GM08714 (cell line): ENCODE measurements around the gene TRAF1.

Source experiments
- H3K4me3 ChIP-seq: fragments of 200-500 bp; sonication (Bioruptor generic); 2 replicates; pipeline ENCODE4 v1.5.1; 2014; ENCODE audit warnings: mild to moderate bottlenecking, low read length, inconsistent platforms
- ZNF274 ChIP-seq: IDR thresholded peaks from 2 replicates; pipeline ENCODE4 v1.6.1; 2012; ENCODE audit warnings: mild to moderate bottlenecking, low read depth, low read length

The TRAF1 gene

DNA sequence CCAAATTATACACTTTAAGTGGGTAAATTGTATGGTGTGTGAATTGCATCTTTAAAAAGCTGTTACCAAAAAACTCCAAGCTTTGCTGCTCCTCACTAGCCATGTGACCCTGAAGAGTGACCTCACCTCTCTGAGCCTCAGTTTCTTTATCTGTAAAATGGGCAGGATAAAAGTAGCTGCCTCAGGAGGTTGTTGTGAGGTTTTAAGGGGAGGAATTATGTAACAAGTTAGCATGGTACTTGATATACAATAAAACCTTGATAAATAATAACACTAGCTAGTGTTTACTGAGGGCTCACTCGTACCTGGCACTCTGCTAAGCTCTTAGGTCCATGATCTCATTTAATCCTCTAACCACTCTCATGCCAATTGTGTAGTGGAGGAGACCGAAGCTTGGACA lies 30.6 kb downstream of the TRAF1 start:
- no peak for TF ChIP-seq ZNF274
- H3K4me3 ChIP-seq: no peak overlapping the region

GRCh38 chr9:120894321-120895148 lies 32.1 kb downstream of the TRAF1 start:
- TF ChIP-seq ZNF274: no peak
- H3K4me3 ChIP-seq: no peak overlapping the region

- no peak overlapping the region for H3K4me3 ChIP-seq
- TF ChIP-seq ZNF274: no peak
Observed at GRCh38 chr9:120893611-120894307, 32.8 kb downstream of the TRAF1 start.

GRCh38 chr9:120892748-120893610 lies 33.6 kb downstream of the TRAF1 start:
- no peak for TF ChIP-seq ZNF274
- no peak overlapping the region for H3K4me3 ChIP-seq

DNA sequence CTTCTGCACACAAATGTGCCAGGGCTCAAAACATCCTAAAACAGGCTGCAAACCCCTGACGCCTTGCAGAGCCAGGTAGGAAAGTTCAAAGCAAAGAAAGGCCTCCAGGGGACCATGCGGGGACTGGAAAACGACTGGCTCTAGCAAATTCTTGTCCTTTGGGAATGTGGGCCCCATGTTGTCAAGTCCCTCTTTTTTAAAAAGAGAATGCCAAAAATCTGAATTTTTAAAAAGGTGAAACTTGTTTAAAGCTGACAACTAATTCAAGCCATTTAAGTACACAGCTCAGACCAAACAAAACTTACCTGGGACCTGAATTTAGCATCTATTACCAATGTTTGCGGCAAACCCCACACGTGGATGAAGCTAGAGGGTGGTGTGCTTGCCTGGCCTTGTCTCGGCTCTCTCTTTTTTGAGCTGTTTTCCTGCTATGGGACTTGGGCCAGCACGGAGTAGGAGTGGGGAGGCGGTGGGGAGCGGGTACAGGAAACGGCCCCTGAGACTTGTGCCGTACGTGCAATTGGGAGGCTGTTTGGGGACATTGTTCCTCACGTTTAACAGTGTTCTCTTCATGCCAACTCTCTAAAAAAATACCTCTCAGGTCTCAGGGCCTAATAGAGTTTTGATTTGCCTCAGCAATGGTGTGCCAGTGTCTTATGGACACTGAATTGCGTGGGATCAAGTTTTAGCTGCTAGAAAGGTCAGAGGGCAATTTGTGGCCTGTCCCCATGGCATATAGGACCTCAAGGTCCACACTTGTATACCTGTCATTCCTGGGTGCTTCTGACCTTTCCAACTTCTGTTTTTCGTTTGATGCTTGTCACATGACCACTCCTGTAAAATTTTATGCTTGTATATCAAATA lies 34.5 kb downstream of the TRAF1 start:
- TF ChIP-seq ZNF274: no peak
- H3K4me3 ChIP-seq: peak overlapping the region; percentile 8; the same call in 1 of the 2 replicates

- H3K4me3 ChIP-seq: peak overlapping the region; percentile 4; the same call in 1 of the 2 replicates
- no peak for TF ChIP-seq ZNF274
Observed at GRCh38 chr9:120891245-120891883, 35.2 kb downstream of the TRAF1 start.

DNA sequence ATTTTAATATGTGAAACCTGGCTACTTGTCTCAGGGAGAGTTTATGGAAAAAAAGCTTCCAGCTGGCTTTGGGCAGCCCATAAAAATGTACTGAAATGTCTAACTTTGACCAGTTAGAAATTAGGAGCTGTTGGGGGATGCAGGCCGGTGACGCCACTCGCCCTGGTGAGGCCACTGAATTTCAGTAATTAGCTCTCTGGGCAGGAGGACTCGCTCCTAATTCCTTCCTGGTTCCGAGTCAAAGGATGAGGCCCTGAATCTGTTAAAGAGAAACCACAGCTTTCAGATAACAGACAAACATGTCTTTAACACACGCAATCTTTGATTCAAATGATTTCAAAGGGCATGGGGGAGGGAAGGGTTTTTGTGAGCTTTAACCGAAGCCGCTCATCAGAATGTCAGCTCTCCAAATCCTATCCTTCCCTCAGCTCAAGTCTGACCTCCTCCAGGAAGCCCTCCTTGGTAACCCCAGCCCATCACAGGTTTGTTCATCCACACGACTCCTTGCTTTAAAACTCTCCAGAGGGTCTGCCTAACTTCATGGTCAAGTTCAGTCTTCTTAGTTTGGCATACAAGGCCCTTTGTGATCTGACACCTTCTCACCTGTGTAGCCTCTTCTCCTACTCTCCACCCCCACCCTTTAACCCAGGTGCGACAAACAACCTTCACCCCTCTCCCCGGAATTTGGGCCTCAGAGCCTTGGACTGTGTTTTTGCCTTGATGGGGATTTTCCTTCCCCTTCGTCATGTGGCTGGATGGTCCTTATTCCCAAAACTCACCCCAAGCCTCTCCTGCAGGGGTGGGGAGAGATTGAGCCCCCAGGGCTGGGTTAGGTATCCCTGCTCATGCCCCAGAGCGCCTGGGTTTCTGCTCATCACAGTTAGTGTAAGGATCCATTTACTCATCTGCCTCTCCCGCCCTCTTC lies 36.0 kb downstream of the TRAF1 start:
- TF ChIP-seq ZNF274: no peak
- peak overlapping the region; percentile 8; the same call in 1 of the 2 replicates for H3K4me3 ChIP-seq

DNA sequence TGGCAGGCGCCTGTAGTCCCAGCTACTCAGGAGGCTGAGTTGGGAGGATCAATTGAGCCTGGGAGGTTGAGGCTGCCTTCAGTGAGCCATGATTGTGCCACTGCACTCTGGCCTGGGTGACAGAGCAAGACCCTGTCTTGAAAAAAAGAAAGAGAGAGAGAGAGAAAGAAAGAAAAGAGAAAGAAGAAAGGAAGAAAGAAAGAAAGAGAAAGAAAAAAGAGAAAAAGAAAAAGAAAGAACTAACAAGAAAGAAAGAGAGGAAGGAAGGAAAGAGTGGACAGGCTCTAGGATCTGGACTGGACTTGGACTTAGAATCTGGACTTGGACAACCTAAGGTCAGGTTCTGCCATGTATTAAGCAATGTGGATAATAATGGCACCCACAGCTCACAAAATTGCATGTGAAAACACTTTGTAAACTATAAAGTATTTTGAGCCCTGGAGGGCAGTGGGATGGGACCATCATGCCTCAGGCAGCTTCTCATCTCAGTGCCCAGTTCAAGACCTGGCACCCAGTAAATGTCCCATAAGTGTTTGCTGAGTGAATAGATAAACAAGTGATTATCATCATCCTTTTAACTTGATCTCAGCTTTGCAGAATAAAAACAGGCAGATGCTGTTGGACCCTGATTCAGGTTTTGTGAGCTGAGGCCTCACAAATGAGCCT lies 36.9 kb downstream of the TRAF1 start:
- TF ChIP-seq ZNF274: no peak
- no peak overlapping the region for H3K4me3 ChIP-seq

DNA sequence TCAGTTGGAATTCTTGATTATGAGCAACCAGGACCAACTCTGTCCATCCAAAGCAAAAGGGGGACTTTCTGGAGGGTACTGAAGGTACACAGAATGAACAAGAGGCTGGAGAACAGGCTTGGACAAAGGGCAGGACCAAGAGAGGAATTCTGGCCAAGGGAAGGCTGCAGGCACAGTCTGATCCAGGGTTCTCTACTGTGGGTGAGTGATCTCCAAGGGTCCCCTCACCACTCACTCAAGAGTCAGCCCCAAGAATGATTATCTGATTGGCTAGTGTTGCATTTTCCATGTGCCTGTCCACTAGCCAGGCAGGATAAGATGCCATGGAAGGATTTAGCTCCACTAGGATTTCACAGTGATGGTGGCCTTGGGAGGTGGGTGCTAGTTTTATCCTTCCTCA lies 38.0 kb downstream of the TRAF1 start:
- no peak for TF ChIP-seq ZNF274
- H3K4me3 ChIP-seq: no peak overlapping the region

GRCh38 chr9:120886490-120886967 lies 40.1 kb downstream of the TRAF1 start:
- TF ChIP-seq ZNF274: no peak
- H3K4me3 ChIP-seq: no peak overlapping the region

DNA sequence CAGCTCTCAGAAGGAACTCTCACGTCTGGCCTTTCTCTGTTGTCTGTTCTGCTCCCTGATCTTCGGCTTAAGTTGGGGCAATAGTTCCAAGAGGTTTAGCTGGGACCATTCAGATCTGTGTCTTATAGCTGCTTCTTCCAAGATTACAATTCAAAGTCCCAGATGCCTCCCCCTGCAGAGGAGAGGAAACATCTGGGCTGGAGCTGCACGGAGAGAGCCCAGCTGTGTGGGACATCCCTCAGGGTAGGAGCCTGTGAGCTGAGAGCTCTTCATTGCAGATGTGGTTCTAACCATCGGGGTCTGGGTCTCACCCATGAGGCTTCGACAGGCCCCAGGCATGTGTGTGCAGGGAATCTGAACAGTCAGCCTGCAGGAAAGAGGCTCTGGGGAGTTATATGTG lies 40.6 kb downstream of the TRAF1 start:
- H3K4me3 ChIP-seq: no peak overlapping the region

More for the DNA sequence above, 40.6 kb downstream of the TRAF1 start:
- no peak for TF ChIP-seq ZNF274
